Astrocyte of the hippocampus (primary cell): ENCODE data around the gene RUFY1.

Experiments used
- DNase-seq: peaks from one replicate; pipeline ENCODE4 v3.0.0; 2011; ENCODE audit warnings: low read depth, low spot score

The RUFY1 gene

GRCh38 chr5:179603308-179603707 is 53.0 kb downstream of the RUFY1 start:
- DNase-seq, result no peak

- no peak for DNase-seq
Measured at GRCh38 chr5:179605026-179605833, 54.9 kb downstream of the RUFY1 start.

- DNase-seq, result no peak
Measured at GRCh38 chr5:179606071-179606909, 55.9 kb downstream of the RUFY1 start.

- DNase-seq, result no peak
Measured at GRCh38 chr5:179606910-179607159, 56.5 kb downstream of the RUFY1 start.

GRCh38 chr5:179607160-179607931 is 57.0 kb downstream of the RUFY1 start:
- DNase-seq, result no peak

- DNase-seq, result no peak
Measured at GRCh38 chr5:179608131-179608581, 57.8 kb downstream of the RUFY1 start.

- DNase-seq, result no peak
Measured at GRCh38 chr5:179609834-179610108, 59.4 kb downstream of the RUFY1 start.

GRCh38 chr5:179610109-179610902 is 60.0 kb downstream of the RUFY1 start:
- no peak for DNase-seq

- no peak for DNase-seq
Measured at GRCh38 chr5:179610903-179611265, 60.5 kb downstream of the RUFY1 start.

GRCh38 chr5:179612577-179613459 is 62.5 kb downstream of the RUFY1 start:
- no peak for DNase-seq

GRCh38 chr5:179613460-179614071 is 63.2 kb downstream of the RUFY1 start:
- no peak for DNase-seq

- DNase-seq, result no peak
Measured at GRCh38 chr5:179614745-179615144, 64.4 kb downstream of the RUFY1 start.

- DNase-seq, result no peak
Measured at GRCh38 chr5:179615203-179615602, 64.8 kb downstream of the RUFY1 start.

GRCh38 chr5:179616002-179616594 is 65.7 kb downstream of the RUFY1 start:
- no peak for DNase-seq

GRCh38 chr5:179617930-179618329 is 67.6 kb downstream of the RUFY1 start:
- no peak for DNase-seq

- no peak for DNase-seq
Measured at GRCh38 chr5:179618923-179619554, 68.7 kb downstream of the RUFY1 start.

GRCh38 chr5:179619776-179620175 is 69.4 kb downstream of the RUFY1 start:
- no peak for DNase-seq

GRCh38 chr5:179620293-179620692 is 69.9 kb downstream of the RUFY1 start:
- no peak for DNase-seq

GRCh38 chr5:179620703-179621350 is 70.5 kb downstream of the RUFY1 start:
- DNase-seq, result no peak
